Endothelial cell (in vitro differentiated cells): ENCODE data around the gene SIGLEC6. TPM values are rescaled to one million over a fixed set of nuclear protein-coding genes. Genes with fewer than 3 reads are reported as not detected.
A peak's percentile ranks its signal among the peaks of the same experiment; 100 is the strongest.

Experiments
- DNase-seq: peaks from one replicate; pipeline ENCODE4 v3.0.0; 2021; ENCODE audit warnings: low spot score
- H3K27ac Mint-ChIP-seq: one replicate; pipeline ENCODE4 v1.8.0; 2021; ENCODE audit warnings: mixed read lengths, inconsistent platforms; ENCODE audit not compliant: unreplicated experiment
- H3K27me3 Mint-ChIP-seq: one replicate; pipeline ENCODE4 v1.8.0; 2021; ENCODE audit warnings: mild to moderate bottlenecking, moderate library complexity, mixed read lengths, inconsistent platforms; ENCODE audit not compliant: unreplicated experiment
- H3K36me3 Mint-ChIP-seq: one replicate; pipeline ENCODE4 v1.8.0; 2021; ENCODE audit warnings: mild to moderate bottlenecking, low read depth, mixed read lengths, inconsistent platforms; ENCODE audit not compliant: unreplicated experiment
- H3K4me1 Mint-ChIP-seq: one replicate; pipeline ENCODE4 v1.8.0; 2021; ENCODE audit warnings: mild to moderate bottlenecking, mixed read lengths, inconsistent platforms; ENCODE audit not compliant: unreplicated experiment
- H3K4me3 Mint-ChIP-seq: one replicate; pipeline ENCODE4 v1.8.0; 2021; ENCODE audit warnings: mild to moderate bottlenecking, mixed read lengths, inconsistent platforms; ENCODE audit not compliant: unreplicated experiment
- H3K9me3 Mint-ChIP-seq: one replicate; pipeline ENCODE4 v1.8.0; 2021; ENCODE audit warnings: mixed read lengths, inconsistent platforms; ENCODE audit not compliant: unreplicated experiment
- CTCF ChIP-seq: fragments of 200-600 bp; sonication (generic); IDR thresholded peaks from one replicate; pipeline ENCODE4 v1.5.0; 2021; ENCODE audit warnings: antibody characterized with exemption; ENCODE audit not compliant: unreplicated experiment
- total RNA-seq: library from RNA; stranded (reverse); fragmentation: NEBNext Ultra II Directional; extraction: Animal tissue kit (Norgen Biotek cat#: 25700); gene quantifications from one replicate; pipeline ENCODE4 v1.2.1, GENCODE V29; 2021; ENCODE audit not compliant: unreplicated experiment

The SIGLEC6 gene
- total RNA-seq, 1 donor from 2014 or later, result not detected

- Mint-ChIP-seq H3K4me1 (peaks cover 58% of the 10 kb centered on the region), H3K27ac (peak overlapping the region; percentile 98), H3K4me3 (peak overlapping the region; percentile 62), H3K9me3 (no peaks in the 10 kb centered on the region), H3K27me3 (peaks cover 22% of the 10 kb centered on the region), H3K36me3 (no peaks in the 10 kb centered on the region)
- no peak for TF ChIP-seq CTCF
- DNase-seq, result no peak
Measured at GRCh38 chr19:51548891-51549305, 17.4 kb upstream of the SIGLEC6 start.

- TF ChIP-seq CTCF, result no peak
- Mint-ChIP-seq H3K4me1 (peaks cover 62% of the 10 kb centered on the region), H3K27ac (peak overlapping the region; percentile 98), H3K9me3 (no peaks in the 10 kb centered on the region), H3K36me3 (no peaks in the 10 kb centered on the region), H3K4me3 (peak overlapping the region; percentile 74), H3K27me3 (peaks cover 22% of the 10 kb centered on the region)
- DNase-seq, result no peak
Measured at GRCh38 chr19:51548213-51548651, 16.8 kb upstream of the SIGLEC6 start.

GRCh38 chr19:51547397-51548212, 16.1 kb upstream of the SIGLEC6 start:
- Mint-ChIP-seq H3K4me1 (peaks cover 63% of the 10 kb centered on the region), H3K4me3 (peak overlapping the region; percentile 74), H3K27me3 (peaks cover 22% of the 10 kb centered on the region), H3K27ac (peak overlapping the region; percentile 98), H3K9me3 (no peaks in the 10 kb centered on the region), H3K36me3 (no peaks in the 10 kb centered on the region)
- TF ChIP-seq CTCF, result no peak
- no peak for DNase-seq

- peaks cover 23% of the 10 kb centered on the region for H3K27me3 Mint-ChIP-seq
- H3K9me3 Mint-ChIP-seq, result no peaks in the 10 kb centered on the region
- no peak for TF ChIP-seq CTCF
- no peaks in the 10 kb centered on the region for H3K36me3 Mint-ChIP-seq
- H3K27ac Mint-ChIP-seq, result peak overlapping the region; percentile 98
- H3K4me1 Mint-ChIP-seq, result peaks cover 63% of the 10 kb centered on the region
- peak; percentile 54 for DNase-seq
- peak overlapping the region; percentile 14 for H3K4me3 Mint-ChIP-seq
Measured at GRCh38 chr19:51546650-51547396, 15.4 kb upstream of the SIGLEC6 start.
